HCT116 (cell line): Measurements from ENCODE around the gene FMN2. TPM values are rescaled to one million over a fixed set of nuclear protein-coding genes. Genes with fewer than 3 reads are reported as not detected.

Experiments used
- ATAC-seq: fragments of 200-7000 bp; cut with Tn5 transposase; 2 replicates; pipeline ENCODE4 v1.9.1; 2020; ENCODE audit warnings: mild to moderate bottlenecking, moderate library complexity
- BruUV-seq: library from RNA; stranded (reverse); fragments of 400-500 nt; replicated peaks from 2 replicates; lab custom pipeline; 2021; lab: Mats Ljungman, UMichigan
- CTCF ChIA-PET: fragments of 300-600 bp; sonication (Branson Sonifier 250); formaldehyde crosslinking; loops from one replicate; lab custom pipeline; 2021; ENCODE audit warnings: antibody characterized with exemption; lab: Charles Lee
- POLR2A ChIA-PET: fragments of 300-600, 350-600 bp; sonication (Branson Sonifier 250); formaldehyde crosslinking; loops from one replicate; lab custom pipeline; 2021; ENCODE audit warnings: antibody characterized with exemption; lab: Charles Lee
- RAD21 ChIA-PET, 2 experiments: fragments of 300-600 bp; sonication (Branson Sonifier 250); formaldehyde crosslinking; loops; one replicate each; lab custom pipeline; 2023; ENCODE audit warnings: low total read pairs in 2 of 2; ENCODE audit not compliant: uncharacterized antibody in 2 of 2, unreplicated experiment in 2 of 2, low non-redundant PET in 1 of 2; lab: Charles Lee
- DNase-seq: peaks from one replicate; pipeline ENCODE4 v3.0.0-alpha.2; 2010; ENCODE audit warnings: low read depth, low spot score
- H2AFZ ChIP-seq: fragments of 200-600 bp; shearing (Covaris generic), sonication (generic); 2 replicates; pipeline ENCODE4 v1.6.1; 2017; ENCODE audit warnings: low read depth, mixed run types, mixed read lengths, antibody characterized with exemption, low read length; ENCODE audit not compliant: poor library complexity, severe bottlenecking
- H3K27ac ChIP-seq: 2 replicates; pipeline ENCODE4 v1.5.1; 2012; ENCODE audit warnings: low read depth, low read length
- H3K27me3 ChIP-seq: fragments of 200-600 bp; sonication (generic); 2 replicates; pipeline ENCODE4 v1.6.1; 2016; ENCODE audit warnings: mixed run types, low read length, mixed read lengths; ENCODE audit not compliant: insufficient read depth
- H3K36me3 ChIP-seq, 2 experiments: fragments of 200-500 bp in 1 of 2; fragments of 200-600 bp in 1 of 2; sonication (Bioruptor generic) in 1 of 2; sonication (generic) in 1 of 2; 2 replicates each; pipeline versions ENCODE4 v1.5.1 to v1.6.1; 2014 to 2016; ENCODE audit warnings: low read length in 2 of 2, inconsistent platforms in 1 of 2, mixed read lengths in 1 of 2, mixed run types in 1 of 2; ENCODE audit not compliant: insufficient read depth in 2 of 2, control insufficient read depth in 1 of 2
- H3K4me1 ChIP-seq, 2 experiments: fragments of 200-600 bp in 1 of 2; sonication (generic) in 1 of 2; 2 replicates each; pipeline versions ENCODE4 v1.5.1 to v1.6.1; 2012 to 2017; ENCODE audit warnings: low read length in 2 of 2, inconsistent platforms in 1 of 2, mild to moderate bottlenecking in 1 of 2, mixed read lengths in 1 of 2, mixed run types in 1 of 2, moderate library complexity in 1 of 2; ENCODE audit not compliant: insufficient read depth in 2 of 2, control insufficient read depth in 1 of 2
- H3K4me2 ChIP-seq: fragments of 200-600 bp; sonication (generic); 2 replicates; pipeline ENCODE4 v1.6.1; 2017; ENCODE audit warnings: mixed run types, low read length, mixed read lengths
- H3K4me3 ChIP-seq, 2 experiments: fragments of 200-600 bp in 1 of 2; sonication (generic) in 1 of 2; replicated peaks in 1 of 2; 2 replicates each; pipeline ENCODE4 v1.5.1; 2011 to 2016; ENCODE audit warnings: low read length in 2 of 2, control low read depth in 1 of 2, low read depth in 1 of 2, mild to moderate bottlenecking in 1 of 2, mixed read lengths in 1 of 2, mixed run types in 1 of 2
- H3K79me2 ChIP-seq: fragments of 200-600 bp; sonication (generic); 2 replicates; pipeline ENCODE4 v1.6.1; 2017; ENCODE audit warnings: mild to moderate bottlenecking, mixed run types, low read length, moderate library complexity, mixed read lengths; ENCODE audit not compliant: insufficient read depth
- H3K9ac ChIP-seq: fragments of 200-600 bp; sonication (generic); 2 replicates; pipeline ENCODE4 v1.6.1; 2016; ENCODE audit warnings: low read length, mixed read lengths
- H3K9me2 ChIP-seq: fragments of 200-600 bp; sonication (generic), shearing (Covaris generic); 2 replicates; pipeline ENCODE4 v1.6.1; 2017; ENCODE audit warnings: mixed run types, mild to moderate bottlenecking, moderate library complexity; ENCODE audit not compliant: insufficient read depth
- H3K9me3 ChIP-seq, 2 experiments: fragments of 200-500 bp in 1 of 2; fragments of 200-600 bp in 1 of 2; sonication (Bioruptor generic) in 1 of 2; sonication (generic) in 1 of 2; 2 replicates each; pipeline ENCODE4 v1.6.1; 2014 to 2017; ENCODE audit warnings: low read length in 2 of 2, mixed read lengths in 2 of 2, inconsistent platforms in 1 of 2, low read depth in 1 of 2, mild to moderate bottlenecking in 1 of 2, mixed run types in 1 of 2, moderate library complexity in 1 of 2; ENCODE audit not compliant: control insufficient read depth in 1 of 2, insufficient read depth in 1 of 2
- H4K20me1 ChIP-seq: fragments of 200-600 bp; sonication (generic), shearing (Covaris generic); 2 replicates; pipeline ENCODE4 v1.6.1; 2017; ENCODE audit warnings: mixed run types, mild to moderate bottlenecking, moderate library complexity; ENCODE audit not compliant: insufficient read depth
- ATF3 ChIP-seq: IDR thresholded peaks from 2 replicates; pipeline ENCODE4 v1.6.1; 2012
- CBX3 ChIP-seq: IDR thresholded peaks from 2 replicates; pipeline ENCODE4 v1.6.1; 2012; ENCODE audit warnings: low read depth
- CEBPB ChIP-seq: IDR thresholded peaks from 2 replicates; pipeline ENCODE4 v1.6.1; 2012; ENCODE audit warnings: low read depth
- CTCF ChIP-seq, 3 experiments: fragments of 200-600 bp in 1 of 3; sonication (generic) in 1 of 3; IDR thresholded peaks in 2 of 3; conservative IDR thresholded peaks in 1 of 3; 2 replicates each; pipeline ENCODE4 v1.5.1; 2012 to 2017; ENCODE audit warnings: low read depth in 2 of 3, low read length in 2 of 3, antibody characterized with exemption in 1 of 3, borderline replicate concordance in 1 of 3, control low read depth in 1 of 3, mild to moderate bottlenecking in 1 of 3, mixed read lengths in 1 of 3, mixed run types in 1 of 3, moderate library complexity in 1 of 3; ENCODE audit not compliant: insufficient read depth in 1 of 3
- EGR1 ChIP-seq: IDR thresholded peaks from 2 replicates; pipeline ENCODE4 v1.6.1; 2012; ENCODE audit warnings: low read depth
- EZH2 ChIP-seq: fragments of 200-600 bp; sonication (generic); IDR thresholded peaks from 2 replicates; pipeline ENCODE4 v1.6.1; 2017; ENCODE audit warnings: antibody characterized with exemption, mixed run types
- FOSL1 ChIP-seq: IDR thresholded peaks from 2 replicates; pipeline ENCODE4 v1.6.1; 2012; ENCODE audit warnings: low read depth
- JUND ChIP-seq: IDR thresholded peaks from 2 replicates; pipeline ENCODE4 v1.6.1; 2012
- POLR2A ChIP-seq: IDR thresholded peaks from 2 replicates; pipeline ENCODE4 v1.7.0; 2011; ENCODE audit warnings: borderline replicate concordance; ENCODE audit not compliant: insufficient read depth, insufficient read length; ENCODE audit errors: extremely low read depth
- POLR2AphosphoS5 ChIP-seq: IDR thresholded peaks from 2 replicates; pipeline ENCODE4 v1.6.1; 2011; ENCODE audit warnings: mild to moderate bottlenecking, low read depth, low read length, moderate library complexity
- RAD21 ChIP-seq: IDR thresholded peaks from 2 replicates; pipeline ENCODE4 v1.6.1; 2012; ENCODE audit warnings: low read depth, mild to moderate bottlenecking
- REST ChIP-seq: IDR thresholded peaks from 2 replicates; pipeline ENCODE4 v1.6.1; 2012; ENCODE audit warnings: low read depth
- SIN3A ChIP-seq: IDR thresholded peaks from 2 replicates; pipeline ENCODE4 v1.6.1; 2012; ENCODE audit warnings: low read depth
- SRF ChIP-seq: IDR thresholded peaks from 2 replicates; pipeline ENCODE4 v1.6.1; 2012; ENCODE audit warnings: low read depth
- TCF7L2 ChIP-seq: IDR thresholded peaks from 2 replicates; pipeline ENCODE4 v1.7.0; 2011; ENCODE audit warnings: borderline replicate concordance, inconsistent platforms; ENCODE audit not compliant: insufficient read depth, insufficient read length; ENCODE audit errors: extremely low read depth
- ZFX ChIP-seq: fragments of 450-650 bp; IDR thresholded peaks from 2 replicates; pipeline ENCODE4 v1.6.1; 2017
- ZNF274 ChIP-seq: fragments of 200-500 bp; sonication (Bioruptor generic); IDR thresholded peaks from 2 replicates; pipeline ENCODE4 v1.6.1; 2014; ENCODE audit warnings: mild to moderate bottlenecking, low read depth, low read length, inconsistent platforms
- intact Hi-C: fragments of 100-400 bp; cut with micrococcal nuclease; formaldehyde crosslinking; loops from 2 replicates; pipeline ENCODE4 v1.10.0; 2022
- total RNA-seq: library from RNA; stranded (reverse); gene quantifications from one replicate; pipeline ENCODE4 v1.2.1, GENCODE V29; 2021; ENCODE audit not compliant: unreplicated experiment

The FMN2 gene
- total RNA-seq, 1 experiment from 2014 or later: not detected

- no peak for DNase-seq
- no peaks in the 10 kb centered on the region for H3K79me2 ChIP-seq
- ChIA-PET RAD21 (no interaction called here), POLR2A (no interaction called here)
- H4K20me1 ChIP-seq: no peaks in the 10 kb centered on the region
- TF ChIP-seq EGR1 (no peak), POLR2A (no peak), FOSL1 (no peak)
- TF ChIP-seq, all 23 proteins: peak for 0
- no peak overlapping the region for H3K4me2 ChIP-seq
- no peaks in the 10 kb centered on the region for H3K36me3 ChIP-seq
- H3K4me3 ChIP-seq: no peak overlapping the region
- no peaks in the 10 kb centered on the region for H3K27me3 ChIP-seq
- no peaks in the 10 kb centered on the region for H3K4me1 ChIP-seq
- H2AFZ ChIP-seq: no peak overlapping the region
- H3K9me2 ChIP-seq: no peaks in the 10 kb centered on the region
- intact Hi-C loops: no loop called here
- ATAC-seq: no peak
- H3K9ac ChIP-seq: no peak overlapping the region
- CTCF ChIA-PET: no interaction called here
- peaks cover 15 to 18% of the 10 kb centered on the region in 2 experiments; a peak in 2 of 4 replicates for H3K9me3 ChIP-seq
- BruUV-seq: no TSS peak
- H3K27ac ChIP-seq: no peak overlapping the region
These were observed 411.4 kb downstream of the FMN2 start for GRCh38 chr1:240503036-240503435.

GRCh38 chr1:240503558-240503957 lies 411.9 kb downstream of the FMN2 start:
- no peaks in the 10 kb centered on the region for H3K79me2 ChIP-seq
- intact Hi-C loops: no loop called here
- H3K9me3 ChIP-seq: peaks cover 11 to 18% of the 10 kb centered on the region in 2 experiments; a peak in 2 of 4 replicates
- no peaks in the 10 kb centered on the region for H3K27me3 ChIP-seq
- CTCF ChIA-PET: no interaction called here
- RAD21 ChIA-PET: no interaction called here
- no peak for ATAC-seq
- POLR2A ChIA-PET: no interaction called here
- no peak overlapping the region for H3K9ac ChIP-seq
- H2AFZ ChIP-seq: no peak overlapping the region
- DNase-seq: no peak
- H3K4me3 ChIP-seq: no peak overlapping the region
- no peaks in the 10 kb centered on the region for H3K36me3 ChIP-seq
- H3K4me1 ChIP-seq: no peaks in the 10 kb centered on the region
- no TSS peak for BruUV-seq
- H4K20me1 ChIP-seq: no peaks in the 10 kb centered on the region
- no peak overlapping the region for H3K4me2 ChIP-seq
- no peak overlapping the region for H3K27ac ChIP-seq
- H3K9me2 ChIP-seq: no peaks in the 10 kb centered on the region
- TF ChIP-seq EGR1 (no peak), CTCF (IDR thresholded peaks at IDR 0.05 in 2 of 3, conservative IDR thresholded peaks at IDR 0.05 in 1 of 3; ENCODE audit: borderline replicate concordance in 1 of 3, insufficient read depth in 1 of 3, low read depth in 2 of 3, low read length in 2 of 3) (no peak), CEBPB (no peak), ATF3 (no peak), TCF7L2 (no peak), POLR2A (no peak), ZNF274 (no peak), CBX3 (no peak), EZH2 (no peak), REST (no peak), POLR2AphosphoS5 (no peak), FOSL1 (no peak), JUND (no peak), SIN3A (no peak), ZFX (no peak), RAD21 (no peak), SRF (no peak)
